ENCODE data around the gene FAM193B. TPM values are rescaled to one million over a fixed set of nuclear protein-coding genes. Genes with fewer than 3 reads are reported as not detected.

The FAM193B gene
- total and polyA plus RNA-seq, 5 donors from 2014 or later: 2.8 to 179 (median 3.7) TPM

DNA sequence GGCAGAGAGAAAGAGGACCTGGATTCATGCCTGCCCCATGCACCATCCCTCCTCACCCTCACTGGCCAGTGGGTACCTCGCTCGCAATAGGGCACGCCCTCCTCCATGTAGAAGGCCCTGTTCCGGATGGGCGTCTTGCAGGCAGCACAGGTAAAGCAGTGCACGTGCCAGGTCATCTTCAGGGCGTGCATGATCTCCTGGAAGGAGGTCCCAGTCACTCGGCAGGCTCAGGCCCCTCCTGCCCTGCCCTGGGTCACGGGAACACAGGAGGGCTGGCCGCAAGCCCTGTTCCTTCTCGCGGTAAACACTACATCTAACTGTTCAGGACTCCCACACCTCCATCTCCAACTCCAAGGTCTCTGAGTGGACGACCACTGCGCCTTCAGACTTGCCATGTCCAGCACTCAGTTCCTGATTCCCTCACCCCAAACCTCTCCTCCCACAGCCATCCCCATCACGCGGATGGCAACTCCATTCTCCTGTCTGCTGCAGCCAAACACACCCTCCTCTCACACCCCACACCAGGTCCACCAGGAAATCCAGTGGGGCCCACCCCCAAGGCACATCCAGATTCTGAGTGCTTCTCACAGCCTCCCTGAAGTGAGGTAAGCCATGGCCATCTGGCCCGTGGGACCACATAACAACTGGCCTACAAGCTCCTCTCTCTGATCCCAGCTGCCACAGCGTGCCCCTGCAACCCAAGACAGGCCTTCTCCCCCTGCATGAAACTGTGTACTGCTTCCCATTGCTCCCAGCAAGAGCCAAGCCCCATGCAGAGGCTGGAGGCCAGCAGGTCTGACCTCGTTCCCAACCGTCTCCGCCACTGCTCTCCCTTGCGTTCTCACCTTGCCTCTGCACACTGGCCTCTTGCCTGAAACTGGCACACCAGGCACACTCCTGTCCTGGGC is 70.1 kb downstream of the FAM193B start:
- Mint-ChIP-seq H3K4me3 (no peak overlapping the region), H3K27me3 (no peaks in the 10 kb centered on the region), H3K9me3 (peaks cover 0 to 1% (median 0%) of the 10 kb centered on the region in 7 donors), H3K27ac (peak overlapping the region in 1 of 3 donors; percentile 2), H3K4me1 (peaks cover 0 to 3% (median 0%) of the 10 kb centered on the region in 4 donors), H3K36me3 (peaks cover 12% of the 10 kb centered on the region)
- DNase-seq: no peak
- no peaks in the 10 kb centered on the region for H3K9me3 ChIP-seq (ENCODE audit: control insufficient read depth in 2 of 2, low read length in 2 of 2)
- no peaks in the 10 kb centered on the region for H3K4me1 ChIP-seq (ENCODE audit: control insufficient read depth, insufficient read depth, low read length, poor library complexity, severe bottlenecking)
- ATAC-seq (ENCODE audit: low read depth in 2 of 2): no peak
- H3K36me3 ChIP-seq (ENCODE audit: control insufficient read depth, insufficient read depth, low read length): no peaks in the 10 kb centered on the region
- H3K27ac ChIP-seq (ENCODE audit: insufficient read depth, low read length, poor library complexity, severe bottlenecking): no peak overlapping the region
- H3K27me3 ChIP-seq (ENCODE audit: control insufficient read depth, insufficient read depth, low read length): no peaks in the 10 kb centered on the region
- H3K4me3 ChIP-seq (ENCODE audit: low read depth, low read length): no peak overlapping the region

DNA sequence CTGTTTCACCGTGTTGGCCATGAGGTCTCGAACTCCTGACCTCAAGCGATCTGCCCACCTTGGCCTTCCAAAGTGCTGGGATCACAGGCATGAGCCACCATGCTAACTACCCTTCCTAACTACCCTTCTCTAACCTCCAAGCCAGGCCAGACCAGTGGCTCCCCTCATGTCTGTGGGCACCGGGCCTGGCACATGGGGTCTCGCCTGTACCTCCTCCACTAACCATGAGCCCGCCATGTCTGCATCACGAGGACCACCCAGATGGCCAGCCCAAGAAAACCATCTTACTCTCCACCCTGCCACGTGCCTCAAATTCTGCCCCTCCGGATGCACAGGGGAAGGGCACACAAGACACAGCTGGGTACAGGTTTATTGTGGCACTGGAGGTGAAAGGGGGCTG is 71.3 kb downstream of the FAM193B start:
- H3K36me3 Mint-ChIP-seq: peaks cover 12% of the 10 kb centered on the region
- ATAC-seq (ENCODE audit: low read depth in 2 of 2) (no peak), DNase-seq (no peak)
- H3K27ac Mint-ChIP-seq: no peak overlapping the region
- H3K4me3 ChIP-seq (ENCODE audit: low read depth, low read length): no peak overlapping the region
- no peaks in the 10 kb centered on the region for H3K9me3 ChIP-seq (ENCODE audit: control insufficient read depth in 2 of 2, low read length in 2 of 2)
- H3K4me1 ChIP-seq (ENCODE audit: control insufficient read depth, insufficient read depth, low read length, poor library complexity, severe bottlenecking): no peaks in the 10 kb centered on the region
- H3K4me3 Mint-ChIP-seq: no peak overlapping the region
- peaks cover 0 to 1% (median 0%) of the 10 kb centered on the region in 7 donors for H3K9me3 Mint-ChIP-seq
- H3K4me1 Mint-ChIP-seq: peaks cover 0 to 12% (median 0%) of the 10 kb centered on the region in 4 donors
- no peak overlapping the region for H3K27ac ChIP-seq (ENCODE audit: insufficient read depth, low read length, poor library complexity, severe bottlenecking)
- H3K36me3 ChIP-seq (ENCODE audit: control insufficient read depth, insufficient read depth, low read length): no peaks in the 10 kb centered on the region
- no peaks in the 10 kb centered on the region for H3K27me3 ChIP-seq (ENCODE audit: control insufficient read depth, insufficient read depth, low read length)
- no peaks in the 10 kb centered on the region for H3K27me3 Mint-ChIP-seq

DNA sequence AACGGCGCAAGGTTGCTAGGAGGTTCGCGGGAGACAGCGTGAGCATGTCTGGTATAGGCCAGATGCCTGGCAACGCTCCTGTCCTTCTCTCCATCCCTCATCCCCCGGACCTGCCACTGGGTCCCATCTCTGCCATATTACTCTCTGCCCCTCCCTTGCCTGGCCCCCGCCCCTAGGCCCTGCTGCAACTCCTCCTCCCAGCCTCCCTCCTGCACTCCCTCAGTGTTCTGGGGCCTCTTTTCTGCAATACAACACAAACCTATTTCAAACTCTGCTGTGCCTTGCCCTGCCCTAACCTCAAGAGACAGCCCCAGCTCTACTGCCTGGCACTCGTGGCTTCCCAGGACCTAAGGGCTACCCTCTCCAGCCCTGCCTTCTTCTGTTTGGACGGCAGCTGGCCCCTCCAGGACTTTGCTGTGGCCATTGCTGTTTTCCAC is 72.0 kb downstream of the FAM193B start:
- Histone ChIP-seq H3K27me3 (ENCODE audit: control insufficient read depth, insufficient read depth, low read length) (no peaks in the 10 kb centered on the region), H3K27ac (ENCODE audit: insufficient read depth, low read length, poor library complexity, severe bottlenecking) (no peak overlapping the region), H3K9me3 (ENCODE audit: control insufficient read depth in 2 of 2, low read length in 2 of 2) (no peaks in the 10 kb centered on the region), H3K36me3 (ENCODE audit: control insufficient read depth, insufficient read depth, low read length) (no peaks in the 10 kb centered on the region), H3K4me3 (ENCODE audit: low read depth, low read length) (no peak overlapping the region), H3K4me1 (ENCODE audit: control insufficient read depth, insufficient read depth, low read length, poor library complexity, severe bottlenecking) (no peaks in the 10 kb centered on the region)
- ATAC-seq (ENCODE audit: low read depth in 2 of 2) (no peak), DNase-seq (no peak)
- no peaks in the 10 kb centered on the region for H3K27me3 Mint-ChIP-seq
- H3K4me3 Mint-ChIP-seq: no peak overlapping the region
- peaks cover 0 to 12% (median 0%) of the 10 kb centered on the region in 4 donors for H3K4me1 Mint-ChIP-seq
- H3K36me3 Mint-ChIP-seq: peaks cover 11% of the 10 kb centered on the region
- peaks cover 0 to 1% (median 0%) of the 10 kb centered on the region in 7 donors for H3K9me3 Mint-ChIP-seq
- H3K27ac Mint-ChIP-seq: no peak overlapping the region

DNA sequence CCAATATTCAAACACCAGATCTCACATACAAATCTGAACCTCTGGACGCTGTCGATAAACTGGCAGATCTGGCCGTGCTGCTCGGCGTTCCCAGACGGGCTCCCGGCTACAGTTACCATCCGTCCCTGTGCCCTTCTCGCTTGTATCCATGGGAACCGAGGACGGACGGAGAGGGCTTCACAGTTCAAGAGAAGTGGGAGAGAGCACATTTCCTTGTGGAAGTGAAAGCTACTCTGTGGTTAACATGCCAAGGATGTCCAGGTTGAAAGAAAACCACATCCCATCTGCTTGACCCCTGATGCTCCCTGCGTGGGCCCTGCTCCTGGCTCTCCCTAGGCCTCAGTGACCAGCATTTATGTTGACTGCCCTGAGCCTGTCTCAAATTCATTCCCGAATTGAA is 74.6 kb downstream of the FAM193B start:
- no peak overlapping the region for H3K4me3 ChIP-seq (ENCODE audit: low read depth, low read length)
- no peaks in the 10 kb centered on the region for H3K36me3 ChIP-seq (ENCODE audit: control insufficient read depth, insufficient read depth, low read length)
- Mint-ChIP-seq H3K4me3 (no peak overlapping the region), H3K36me3 (peaks cover 5% of the 10 kb centered on the region), H3K27me3 (peaks cover 5% of the 10 kb centered on the region), H3K4me1 (peaks cover 0 to 26% (median 4%) of the 10 kb centered on the region in 4 donors), H3K9me3 (no peaks in the 10 kb centered on the region), H3K27ac (peak overlapping the region in 2 of 3 donors; percentile 77 to 88)
- H3K4me1 ChIP-seq (ENCODE audit: control insufficient read depth, insufficient read depth, low read length, poor library complexity, severe bottlenecking): no peaks in the 10 kb centered on the region
- no peaks in the 10 kb centered on the region for H3K27me3 ChIP-seq (ENCODE audit: control insufficient read depth, insufficient read depth, low read length)
- ATAC-seq (ENCODE audit: low read depth in 2 of 2): no peak
- no peak for DNase-seq
- H3K27ac ChIP-seq (ENCODE audit: insufficient read depth, low read length, poor library complexity, severe bottlenecking): no peak overlapping the region
- H3K9me3 ChIP-seq (ENCODE audit: control insufficient read depth in 2 of 2, low read length in 2 of 2): no peaks in the 10 kb centered on the region

DNA sequence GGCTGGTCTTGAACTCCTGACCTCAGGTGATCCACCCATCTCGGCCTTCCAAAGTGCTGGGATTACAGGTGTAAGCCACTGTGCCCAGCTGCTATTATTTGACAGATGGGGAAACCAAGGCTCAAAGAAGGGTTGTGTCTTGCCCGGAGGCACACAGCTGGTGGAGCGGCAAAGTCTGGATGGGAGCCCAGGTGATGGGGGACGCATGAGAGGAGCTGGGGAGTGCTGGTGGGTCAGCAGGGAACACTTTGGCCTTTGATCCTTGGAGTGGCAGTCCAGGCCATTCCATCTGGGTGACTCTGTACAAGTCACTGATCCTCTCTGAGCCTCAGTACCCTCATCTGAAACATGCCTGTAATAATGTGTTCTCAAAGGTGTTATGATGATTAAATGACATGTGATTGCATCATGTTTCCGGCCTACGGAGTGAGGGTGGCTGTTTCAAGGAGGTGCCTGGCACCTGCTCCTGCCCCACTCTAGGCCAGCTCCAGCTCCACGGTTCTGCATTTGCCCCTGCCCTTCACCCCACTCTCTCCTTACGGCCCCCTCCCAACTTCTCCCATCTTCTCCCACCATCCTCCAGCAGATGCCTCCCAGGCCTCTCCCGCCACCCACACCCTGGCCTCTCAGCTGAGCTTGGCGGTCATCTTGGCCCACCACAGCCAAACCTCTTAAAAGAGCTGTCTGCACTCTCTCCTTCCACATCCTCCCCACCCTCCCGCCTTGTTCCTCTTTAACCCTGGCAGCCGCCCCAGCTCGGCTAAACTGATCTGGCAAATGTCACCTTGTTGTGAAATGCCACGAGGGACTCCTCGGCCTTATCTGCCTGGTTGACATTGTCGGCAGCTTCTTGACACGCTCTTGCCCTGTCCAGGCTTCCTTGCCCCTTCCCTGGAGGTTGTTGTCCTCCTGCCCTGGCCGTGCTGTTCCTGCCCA is 75.4 kb downstream of the FAM193B start:
- peak in 1 of 3 donors; percentile 62 for DNase-seq
- H3K4me3 Mint-ChIP-seq: no peak overlapping the region
- no peak overlapping the region for H3K27ac ChIP-seq (ENCODE audit: insufficient read depth, low read length, poor library complexity, severe bottlenecking)

DNA sequence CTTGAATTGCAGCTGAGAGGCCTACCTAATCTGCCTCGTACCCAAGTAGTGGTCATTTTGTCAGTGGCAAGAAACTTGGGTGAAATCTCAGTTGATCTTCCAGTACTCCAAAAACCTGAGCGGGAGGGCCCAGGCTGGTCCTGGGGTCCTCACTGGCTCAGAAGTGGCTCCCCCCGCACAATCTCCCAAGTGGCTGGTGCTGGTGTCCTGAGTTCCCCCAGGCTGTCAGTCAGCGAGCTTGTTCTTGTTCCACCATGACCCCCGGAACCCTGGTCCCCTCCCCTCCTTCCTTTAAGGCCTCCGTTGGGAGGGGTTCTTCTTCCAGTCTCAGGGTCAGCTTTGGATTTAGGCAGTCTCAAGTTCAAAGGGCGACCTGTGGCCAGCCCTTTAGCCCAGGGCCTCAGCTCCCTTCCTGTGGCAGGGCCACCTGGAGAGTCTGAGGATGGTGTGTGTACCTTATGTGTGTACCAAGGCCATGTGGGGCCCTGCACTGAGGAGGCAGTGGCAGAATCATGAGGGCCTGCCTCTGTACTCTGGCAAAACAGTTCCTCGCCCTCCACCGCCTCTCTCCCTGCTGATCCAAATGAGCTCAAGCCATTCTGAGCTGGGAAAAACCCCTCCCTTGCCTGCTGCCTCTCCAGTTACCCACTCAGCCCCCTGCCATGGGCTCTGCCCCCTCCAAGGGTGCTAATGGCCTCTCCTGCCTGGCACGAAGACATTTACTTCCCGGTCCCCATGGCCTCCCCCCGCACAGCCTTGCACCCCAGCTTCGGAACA is 76.5 kb downstream of the FAM193B start:
- Mint-ChIP-seq H3K4me1 (peaks cover 0 to 36% (median 5%) of the 10 kb centered on the region in 4 donors), H3K27me3 (peaks cover 13% of the 10 kb centered on the region), H3K9me3 (no peaks in the 10 kb centered on the region), H3K36me3 (no peaks in the 10 kb centered on the region), H3K4me3 (peak overlapping the region in 1 of 4 donors; percentile 58), H3K27ac (no peak overlapping the region)
- DNase-seq (no peak), ATAC-seq (ENCODE audit: low read depth in 2 of 2) (no peak)
- H3K4me1 ChIP-seq (ENCODE audit: control insufficient read depth, insufficient read depth, low read length, poor library complexity, severe bottlenecking): peaks cover under 1% of the 10 kb centered on the region
- H3K27ac ChIP-seq (ENCODE audit: insufficient read depth, low read length, poor library complexity, severe bottlenecking): no peak overlapping the region
- no peaks in the 10 kb centered on the region for H3K36me3 ChIP-seq (ENCODE audit: control insufficient read depth, insufficient read depth, low read length)
- H3K27me3 ChIP-seq (ENCODE audit: control insufficient read depth, insufficient read depth, low read length): peaks cover 6% of the 10 kb centered on the region
- H3K9me3 ChIP-seq (ENCODE audit: control insufficient read depth in 2 of 2, low read length in 2 of 2): no peaks in the 10 kb centered on the region
- no peak overlapping the region for H3K4me3 ChIP-seq (ENCODE audit: low read depth, low read length)

More for the DNA sequence above, 75.4 kb downstream of the FAM193B start:
- Histone ChIP-seq H3K27me3 (ENCODE audit: control insufficient read depth, insufficient read depth, low read length) (peaks cover 4% of the 10 kb centered on the region), H3K4me1 (ENCODE audit: control insufficient read depth, insufficient read depth, low read length, poor library complexity, severe bottlenecking) (no peaks in the 10 kb centered on the region), H3K9me3 (ENCODE audit: control insufficient read depth in 2 of 2, low read length in 2 of 2) (no peaks in the 10 kb centered on the region), H3K36me3 (ENCODE audit: control insufficient read depth, insufficient read depth, low read length) (no peaks in the 10 kb centered on the region), H3K4me3 (ENCODE audit: low read depth, low read length) (no peak overlapping the region)
- ATAC-seq (ENCODE audit: low read depth in 2 of 2): peak; percentile 54 to 61
- Mint-ChIP-seq H3K9me3 (no peaks in the 10 kb centered on the region), H3K27ac (peak overlapping the region; percentile 88 to 91 (median 90)), H3K4me1 (peaks cover 0 to 34% (median 5%) of the 10 kb centered on the region in 4 donors), H3K36me3 (no peaks in the 10 kb centered on the region), H3K27me3 (peaks cover 12% of the 10 kb centered on the region)

Measured in CD4-positive, CD25-positive, alpha-beta regulatory T cell (primary cell).